Measurements from ENCODE around the gene EIF4G1.
A peak's percentile ranks its signal among the peaks of the same experiment; 100 is the strongest.
"Not testable (repeated sequence)": the region's sequence is repeated elsewhere in the genome, so short reads cannot be mapped to it uniquely, and the experiment has no call there.

EIF4G1 gene

GRCh38 chr3:184314363-184314699, at the start of gene EIF4G1:
TSS of gene EIF4G1 (plus strand) at chr3:184314606. CDS start at chr3:184315797, 1,191 bp downstream.
- no peak for TF ChIP-seq CTCF (IDR thresholded peaks at IDR 0.05; ENCODE audit: control extremely low read depth, extremely low read depth, low read depth, missing control alignments)
- POLR2A ChIA-PET: no interaction called here
- peak; percentile 99 for DNase-seq (ENCODE audit: extremely low spot score)
- CTCF ChIA-PET: no interaction called here

- DNase-seq (ENCODE audit: extremely low spot score); POLR2A ChIA-PET: not testable (repeated sequence)
- CTCF ChIA-PET: interaction anchor here (1.0 kb wide), 1 partner anchor 40 kb away, joined by 3 read pairs; no protein-coding TSS in a partner anchor
Measured at GRCh38 chr3:184267249-184267648, 47.2 kb upstream of the EIF4G1 start.

GRCh38 chr3:184272269-184272668, 42.1 kb upstream of the EIF4G1 start:
- ChIA-PET POLR2A (no interaction called here), CTCF (interaction anchor here (0.7 to 1.5 kb wide), 4 partner anchors 22 to 377 kb away, joined by 3 to 4 read pairs (median 3); no protein-coding TSS in a partner anchor)
- no peak for TF ChIP-seq CTCF (IDR thresholded peaks at IDR 0.05; ENCODE audit: control extremely low read depth, extremely low read depth, low read depth, missing control alignments)
- DNase-seq (ENCODE audit: extremely low spot score): no peak

GRCh38 chr3:184275381-184275701, 39.1 kb upstream of the EIF4G1 start:
- CTCF ChIA-PET: no interaction called here
- POLR2A ChIA-PET: no interaction called here
- no peak for DNase-seq (ENCODE audit: extremely low spot score)

GRCh38 chr3:184275961-184276910, 38.2 kb upstream of the EIF4G1 start, which contains the start of gene ECE2:
TSS of gene ECE2 (plus strand) at chr3:184276022. CDS start at chr3:184276154, 132 bp downstream.
- DNase-seq (ENCODE audit: extremely low spot score): no peak
- TF ChIP-seq CTCF (IDR thresholded peaks at IDR 0.05; ENCODE audit: control extremely low read depth, extremely low read depth, low read depth, missing control alignments): no peak
- POLR2A ChIA-PET: no interaction called here
- CTCF ChIA-PET: no interaction called here

More at GRCh38 chr3:184275381-184275701, 39.1 kb upstream of the EIF4G1 start:
- TF ChIP-seq CTCF (IDR thresholded peaks at IDR 0.05; ENCODE audit: control extremely low read depth, extremely low read depth, low read depth, missing control alignments): no peak

- POLR2A ChIA-PET: no interaction called here
- CTCF ChIA-PET: interaction anchor here (1.9 kb wide), 1 partner anchor 12 kb away, joined by 4 read pairs; no protein-coding TSS in a partner anchor
- TF ChIP-seq CTCF (IDR thresholded peaks at IDR 0.05; ENCODE audit: control extremely low read depth, extremely low read depth, low read depth, missing control alignments): no peak
- no peak for DNase-seq (ENCODE audit: extremely low spot score)
Measured at GRCh38 chr3:184277366-184277765, 37.0 kb upstream of the EIF4G1 start.

- ChIA-PET POLR2A (no interaction called here), CTCF (interaction anchor here (1.2 kb wide), 1 partner anchor 55 kb away, joined by 4 read pairs; no protein-coding TSS in a partner anchor)
- no peak for TF ChIP-seq CTCF (IDR thresholded peaks at IDR 0.05; ENCODE audit: control extremely low read depth, extremely low read depth, low read depth, missing control alignments)
- DNase-seq (ENCODE audit: extremely low spot score): no peak
Measured at GRCh38 chr3:184282941-184283340, 31.5 kb upstream of the EIF4G1 start.
